Astrocyte (in vitro differentiated cells and primary cell): ENCODE results near the gene PLXND1. TPM values are rescaled to one million over a fixed set of nuclear protein-coding genes. Genes with fewer than 3 reads are reported as not detected.
"Not testable (repeated sequence)": the region's sequence is repeated elsewhere in the genome, so short reads cannot be mapped to it uniquely, and the experiment has no call there.

Experiments used
- DNase-seq: peaks from one replicate; pipeline ENCODE4 v3.0.0-alpha.2; 2010; ENCODE audit warnings: low read depth
- FAIRE-seq: peaks from 2 replicates; lab custom pipeline; 2011; peaks lifted over from hg19 to GRCh38; lab: Jason Lieb, UNC
- H2AFZ ChIP-seq: 2 replicates; pipeline ENCODE4 v1.6.0; 2012; ENCODE audit warnings: low read depth, low read length, inconsistent platforms
- H3K27ac ChIP-seq: 2 replicates; pipeline ENCODE4 v1.5.1; 2011; ENCODE audit warnings: low read depth, low read length, inconsistent platforms
- H3K27me3 ChIP-seq: 2 replicates; pipeline ENCODE4 v1.6.0; 2011; ENCODE audit warnings: low read length, inconsistent platforms; ENCODE audit not compliant: insufficient read depth
- H3K36me3 ChIP-seq: 2 replicates; pipeline ENCODE4 v1.5.1; 2011; ENCODE audit warnings: low read length, inconsistent platforms; ENCODE audit not compliant: insufficient read depth
- H3K4me1 ChIP-seq: 2 replicates; pipeline ENCODE4 v1.5.1; 2011; ENCODE audit warnings: low read length, inconsistent platforms; ENCODE audit not compliant: insufficient read depth
- H3K4me2 ChIP-seq: 2 replicates; pipeline ENCODE4 v1.6.0; 2012; ENCODE audit warnings: low read length, inconsistent platforms
- H3K4me3 ChIP-seq: 2 replicates; pipeline ENCODE4 v1.5.1; 2011; ENCODE audit warnings: low read depth, mild to moderate bottlenecking, low read length, inconsistent platforms; ENCODE audit not compliant: insufficient read depth
- H3K79me2 ChIP-seq: 2 replicates; pipeline ENCODE4 v1.6.0; 2012; ENCODE audit warnings: mild to moderate bottlenecking, low read length, inconsistent platforms; ENCODE audit not compliant: insufficient read depth
- H3K9ac ChIP-seq: 2 replicates; pipeline ENCODE4 v1.6.0; 2012; ENCODE audit warnings: mild to moderate bottlenecking, low read length, inconsistent platforms
- H3K9me3 ChIP-seq: 2 replicates; pipeline ENCODE4 v1.5.1; 2012; ENCODE audit warnings: low read depth, mild to moderate bottlenecking, low read length, inconsistent platforms; ENCODE audit not compliant: insufficient read depth
- H4K20me1 ChIP-seq: 2 replicates; pipeline ENCODE4 v1.6.0; 2012; ENCODE audit warnings: low read length, inconsistent platforms; ENCODE audit not compliant: insufficient read depth
- H3K27ac Mint-ChIP-seq: one replicate; pipeline ENCODE4 v1.8.0; 2021; ENCODE audit warnings: mild to moderate bottlenecking, mixed read lengths; ENCODE audit not compliant: unreplicated experiment
- H3K27me3 Mint-ChIP-seq: one replicate; pipeline ENCODE4 v1.8.0; 2021; ENCODE audit warnings: low read depth, mixed read lengths; ENCODE audit not compliant: unreplicated experiment
- H3K36me3 Mint-ChIP-seq: one replicate; pipeline ENCODE4 v1.8.0; 2021; ENCODE audit warnings: low read depth, mixed read lengths; ENCODE audit not compliant: unreplicated experiment
- H3K4me1 Mint-ChIP-seq: one replicate; pipeline ENCODE4 v1.8.0; 2021; ENCODE audit warnings: low read depth, mixed read lengths; ENCODE audit not compliant: unreplicated experiment
- H3K4me3 Mint-ChIP-seq: one replicate; pipeline ENCODE4 v1.8.0; 2021; ENCODE audit warnings: mild to moderate bottlenecking, moderate library complexity, mixed read lengths; ENCODE audit not compliant: unreplicated experiment
- H3K9me3 Mint-ChIP-seq: one replicate; pipeline ENCODE4 v1.8.0; 2021; ENCODE audit warnings: mild to moderate bottlenecking, mixed read lengths; ENCODE audit not compliant: unreplicated experiment
- CTCF ChIP-seq: IDR thresholded peaks from 2 replicates; pipeline ENCODE4 v1.5.1; 2011; ENCODE audit warnings: low read depth, mild to moderate bottlenecking, inconsistent platforms, low read length, moderate library complexity; ENCODE audit not compliant: insufficient read depth
- EZH2 ChIP-seq: IDR thresholded peaks from 2 replicates; pipeline ENCODE4 v1.6.1; 2012; ENCODE audit warnings: mild to moderate bottlenecking, low read length, inconsistent platforms; ENCODE audit not compliant: insufficient read depth
- total RNA-seq: library from RNA; stranded (reverse); gene quantifications from 2 replicates; pipeline ENCODE4 v1.2.1, GENCODE V29; 2021

PLXND1 gene
- total RNA-seq, 1 donor from 2014 or later: 184 TPM

GRCh38 chr3:129547241-129547640 lies 59.2 kb downstream of the PLXND1 start:
- Mint-ChIP-seq H3K27me3 (peaks cover 4% of the 10 kb centered on the region), H3K36me3 (peaks cover 4% of the 10 kb centered on the region), H3K4me3 (no peak overlapping the region), H3K27ac (no peak overlapping the region), H3K9me3 (no peaks in the 10 kb centered on the region), H3K4me1 (peaks cover 15% of the 10 kb centered on the region)
- no peak overlapping the region for H3K9ac ChIP-seq
- H3K4me2 ChIP-seq: no peak overlapping the region
- no peaks in the 10 kb centered on the region for H3K27me3 ChIP-seq
- no peaks in the 10 kb centered on the region for H3K79me2 ChIP-seq
- no peaks in the 10 kb centered on the region for H3K9me3 ChIP-seq
- DNase-seq: no peak
- H2AFZ ChIP-seq: no peak overlapping the region
- FAIRE-seq: no peak
- H3K4me1 ChIP-seq: peaks cover 4% of the 10 kb centered on the region
- no peak overlapping the region for H3K4me3 ChIP-seq
- no peak overlapping the region for H3K27ac ChIP-seq
- H3K36me3 ChIP-seq: no peaks in the 10 kb centered on the region
- no peaks in the 10 kb centered on the region for H4K20me1 ChIP-seq
- TF ChIP-seq EZH2: no peak

GRCh38 chr3:129545951-129546350 lies 60.5 kb downstream of the PLXND1 start:
- not testable (repeated sequence) for H3K79me2 ChIP-seq, H3K9me3 ChIP-seq, H3K4me3 Mint-ChIP-seq, H3K36me3 ChIP-seq, FAIRE-seq, H3K27me3 Mint-ChIP-seq, H3K4me1 ChIP-seq, H3K27ac ChIP-seq, H3K36me3 Mint-ChIP-seq, H3K9ac ChIP-seq, H3K4me3 ChIP-seq, DNase-seq, H4K20me1 ChIP-seq, H3K27me3 ChIP-seq, H3K4me2 ChIP-seq, H3K9me3 Mint-ChIP-seq, H2AFZ ChIP-seq, H3K27ac Mint-ChIP-seq
- peaks cover 11% of the 10 kb centered on the region for H3K4me1 Mint-ChIP-seq

GRCh38 chr3:129543999-129544398 lies 62.5 kb downstream of the PLXND1 start:
- TF ChIP-seq CTCF (no peak), EZH2 (no peak)
- Histone ChIP-seq H4K20me1 (no peaks in the 10 kb centered on the region), H3K79me2 (no peaks in the 10 kb centered on the region), H2AFZ (no peak overlapping the region), H3K9ac (no peak overlapping the region), H3K36me3 (no peaks in the 10 kb centered on the region), H3K27me3 (no peaks in the 10 kb centered on the region), H3K9me3 (no peaks in the 10 kb centered on the region), H3K4me2 (no peak overlapping the region), H3K27ac (no peak overlapping the region), H3K4me3 (no peak overlapping the region), H3K4me1 (no peaks in the 10 kb centered on the region)
- Mint-ChIP-seq H3K4me1 (peaks cover 6% of the 10 kb centered on the region), H3K27ac (no peak overlapping the region), H3K9me3 (no peaks in the 10 kb centered on the region), H3K27me3 (peaks cover 4% of the 10 kb centered on the region), H3K4me3 (no peak overlapping the region), H3K36me3 (no peaks in the 10 kb centered on the region)
- no peak for FAIRE-seq
- no peak for DNase-seq
